Heart right ventricle (tissue), 16 donors: Measurements from ENCODE around the gene BLCAP. TPM values are rescaled to one million over a fixed set of nuclear protein-coding genes. Genes with fewer than 3 reads are reported as not detected.
A peak's percentile ranks its signal among the peaks of the same experiment; 100 is the strongest.

ENCODE experiments used
- ATAC-seq, 8 donors: fragments of 200-7000 bp; cut with Tn5 transposase; one replicate each; pipeline ENCODE4 v1.9.1; 2020; ENCODE audit warnings: mild to moderate bottlenecking in 8 of 8, moderate library complexity in 8 of 8, moderate number of reproducible peaks in 1 of 8
- DNase-seq, 2 donors: peaks; one replicate each; pipeline ENCODE4 v3.0.0-alpha.2; 2020
- H3K27ac ChIP-seq, 10 donors: fragments of 200-600 bp; sonication (generic) in 2 of 10; one replicate each; pipeline versions ENCODE4 v1.5.0 to v1.8.0; 2020 to 2022; ENCODE audit warnings: mild to moderate bottlenecking in 3 of 10
- H3K27me3 ChIP-seq, 7 donors: fragments of 200-600 bp; one replicate each; pipeline ENCODE4 v1.8.0; 2021 to 2022; ENCODE audit warnings: mild to moderate bottlenecking in 2 of 7
- H3K36me3 ChIP-seq, 9 donors: fragments of 200-600 bp; sonication (generic) in 1 of 9; one replicate each; pipeline versions ENCODE4 v1.5.0 to v1.8.0; 2020 to 2022; ENCODE audit warnings: mild to moderate bottlenecking in 2 of 9
- H3K4me1 ChIP-seq, 9 donors: fragments of 200-600 bp; sonication (generic) in 1 of 9; one replicate each; pipeline versions ENCODE4 v1.5.0 to v1.8.0; 2020 to 2022; ENCODE audit warnings: mild to moderate bottlenecking in 4 of 9
- H3K4me3 ChIP-seq, 10 donors: fragments of 200-600 bp; sonication (generic) in 2 of 10; one replicate each; pipeline versions ENCODE4 v1.5.0 to v1.8.0; 2020 to 2022; ENCODE audit warnings: mild to moderate bottlenecking in 7 of 10, moderate library complexity in 2 of 10
- H3K9me3 ChIP-seq, 11 donors: fragments of 200-600 bp in 10 of 11; sonication (generic) in 2 of 11; one replicate each; pipeline versions ENCODE4 v1.5.0 to v1.8.0; 2013 to 2022; ENCODE audit warnings: mild to moderate bottlenecking in 2 of 11, control low read depth in 1 of 11, moderate library complexity in 1 of 11
- WGBS, 2 donors: extraction: QIAGEN DNeasy Blood & Tissue Kit; methylation state at CpG; one replicate each; pipeline ENCODE4 v1.1.7; 2013; ENCODE audit warnings: inconsistent platforms in 1 of 2; 5-methylcytosine and 5-hydroxymethylcytosine counted together
- intact Hi-C, 10 donors: fragments of 100-400 bp; cut with DNase I; formaldehyde crosslinking; loops; one replicate each; pipeline versions ENCODE4 v1.11.1 to v1.14.2; 2022
- polyA plus RNA-seq, 2 donors: library from polyadenylated mRNA; stranded (reverse); fragments of 200-250 nt; gene quantifications; one replicate each; pipeline ENCODE4 v1.2.3, GENCODE V29; 2013
- total RNA-seq, 10 donors: library from RNA; stranded (reverse); fragmentation: NEBNext Ultra II Directional in 3 of 10; extraction: Animal tissue kit (Norgen Biotek cat#: 25700) in 3 of 10; gene quantifications; one replicate each; pipeline versions ENCODE4 v1.2.1 to v1.2.4, GENCODE V29; 2021 to 2023
- TF ChIP-seq, protein P1 (sequence below), 9 donors: fragments of 200-600 bp; sonication (generic) in 2 of 9; IDR thresholded peaks; one replicate each; pipeline versions ENCODE4 v1.5.0 to v1.8.0; 2021 to 2022; ENCODE audit warnings: antibody characterized with exemption in 9 of 9, mild to moderate bottlenecking in 5 of 9, moderate library complexity in 1 of 9
- donor health status: Arrhythmogenic right ventricular cardiomyopathy.
- donor health status: ischemic (EF 13 %, LVEDD 7.1; RV severe dilation, severe dysfunction).
- donor health status: healthy with polysubstance abuse.
- donor health status: DM: no; HTN: yes; CAD: no.
- donor health status: DM: no; HTN: no; CAD: no.
- donor health status: ischemic (EF 25% LVEDD 6.9; RV normal size, moderate dysfunction).
- donor health status: ischemic (EF 25% LVEDD 5.7; RV mildly dilated, moderate dysfunction).
- donor health status: healthy.
- donor health status: DM: yes; HTN: yes; CAD: no.
- donor health status: Ischemic cardiomyopathy.
- donor health status: ischemic (EF 35%, LVEDD 5.7; RV mildly dilated, moderate dysfunction).
- donor health status: nonischemic (EF 11% LVEDD 7.7; RV severe dilation, severe dysfunction).
- donor health status: DM: yes; HTN: yes; CAD: no.
- donor health status: PGD.
- donor health status: ischemic (EF 29% LVEDD 5.4; RV normal size, mild dysfunction).
- donor health status: nonischemic (EF 23%, LVEDD 6.1; RV moderate dilation, normal function).

Gene BLCAP
- total and polyA plus RNA-seq, 12 donors = 66.1 to 106 (median 82.9) TPM

- no peak for DNase-seq
- H3K4me1 ChIP-seq = peaks cover 23 to 66% (median 55%) of the 10 kb centered on the region in 9 donors
These were observed 1.9 kb downstream of the BLCAP start for GRCh38 chr20:37525810-37526209.

GRCh38 chr20:37524859-37525708 is 2.6 kb downstream of the BLCAP start:
- peaks cover 23 to 73% (median 63%) of the 10 kb centered on the region in 9 donors for H3K4me1 ChIP-seq
- H3K36me3 ChIP-seq = peaks cover 0 to 11% (median 0%) of the 10 kb centered on the region in 9 donors
- DNase-seq = no peak
- no peak for ATAC-seq
- no peaks in the 10 kb centered on the region for H3K9me3 ChIP-seq
- H3K4me3 ChIP-seq = peak overlapping the region in 4 of 10 donors; percentile 83 to 99 (median 90)
- WGBS, 2 donors = 53 to 58% methylated on average over 6 of the region's 6 CpGs
- peak overlapping the region in 4 of 10 donors; percentile 40 to 99 (median 95) for H3K27ac ChIP-seq
- intact Hi-C loops = loop anchor here in 3 of 10 donors (5.0 kb wide), 3 partner anchors 118 to 238 kb away; partner anchors contain the start of gene MANBAL (in 2 of the 3)
- TF ChIP-seq, protein P1, sequence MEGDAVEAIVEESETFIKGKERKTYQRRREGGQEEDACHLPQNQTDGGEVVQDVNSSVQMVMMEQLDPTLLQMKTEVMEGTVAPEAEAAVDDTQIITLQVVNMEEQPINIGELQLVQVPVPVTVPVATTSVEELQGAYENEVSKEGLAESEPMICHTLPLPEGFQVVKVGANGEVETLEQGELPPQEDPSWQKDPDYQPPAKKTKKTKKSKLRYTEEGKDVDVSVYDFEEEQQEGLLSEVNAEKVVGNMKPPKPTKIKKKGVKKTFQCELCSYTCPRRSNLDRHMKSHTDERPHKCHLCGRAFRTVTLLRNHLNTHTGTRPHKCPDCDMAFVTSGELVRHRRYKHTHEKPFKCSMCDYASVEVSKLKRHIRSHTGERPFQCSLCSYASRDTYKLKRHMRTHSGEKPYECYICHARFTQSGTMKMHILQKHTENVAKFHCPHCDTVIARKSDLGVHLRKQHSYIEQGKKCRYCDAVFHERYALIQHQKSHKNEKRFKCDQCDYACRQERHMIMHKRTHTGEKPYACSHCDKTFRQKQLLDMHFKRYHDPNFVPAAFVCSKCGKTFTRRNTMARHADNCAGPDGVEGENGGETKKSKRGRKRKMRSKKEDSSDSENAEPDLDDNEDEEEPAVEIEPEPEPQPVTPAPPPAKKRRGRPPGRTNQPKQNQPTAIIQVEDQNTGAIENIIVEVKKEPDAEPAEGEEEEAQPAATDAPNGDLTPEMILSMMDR (IDR thresholded peaks at IDR 0.05) = no peak
- H3K27me3 ChIP-seq = no peaks in the 10 kb centered on the region

More at GRCh38 chr20:37525810-37526209, 1.9 kb downstream of the BLCAP start:
- Histone ChIP-seq H3K36me3 (peaks cover 0 to 7% (median 0%) of the 10 kb centered on the region in 9 donors), H3K27me3 (no peaks in the 10 kb centered on the region), H3K4me3 (peak overlapping the region in 9 of 10 donors; percentile 83 to 99 (median 93)), H3K9me3 (no peaks in the 10 kb centered on the region), H3K27ac (peak overlapping the region in 9 of 10 donors; percentile 23 to 99 (median 96))
- TF ChIP-seq, protein P1 (IDR thresholded peaks at IDR 0.05) = no peak
- no peak for ATAC-seq
- intact Hi-C loops = loop anchor here in 3 of 10 donors (5.0 kb wide), 3 partner anchors 119 to 239 kb away; partner anchors contain the start of gene MANBAL (in 2 of the 3)
- WGBS, 2 donors = 27 to 29% methylated on average over 5 of the region's 5 CpGs

DNA sequence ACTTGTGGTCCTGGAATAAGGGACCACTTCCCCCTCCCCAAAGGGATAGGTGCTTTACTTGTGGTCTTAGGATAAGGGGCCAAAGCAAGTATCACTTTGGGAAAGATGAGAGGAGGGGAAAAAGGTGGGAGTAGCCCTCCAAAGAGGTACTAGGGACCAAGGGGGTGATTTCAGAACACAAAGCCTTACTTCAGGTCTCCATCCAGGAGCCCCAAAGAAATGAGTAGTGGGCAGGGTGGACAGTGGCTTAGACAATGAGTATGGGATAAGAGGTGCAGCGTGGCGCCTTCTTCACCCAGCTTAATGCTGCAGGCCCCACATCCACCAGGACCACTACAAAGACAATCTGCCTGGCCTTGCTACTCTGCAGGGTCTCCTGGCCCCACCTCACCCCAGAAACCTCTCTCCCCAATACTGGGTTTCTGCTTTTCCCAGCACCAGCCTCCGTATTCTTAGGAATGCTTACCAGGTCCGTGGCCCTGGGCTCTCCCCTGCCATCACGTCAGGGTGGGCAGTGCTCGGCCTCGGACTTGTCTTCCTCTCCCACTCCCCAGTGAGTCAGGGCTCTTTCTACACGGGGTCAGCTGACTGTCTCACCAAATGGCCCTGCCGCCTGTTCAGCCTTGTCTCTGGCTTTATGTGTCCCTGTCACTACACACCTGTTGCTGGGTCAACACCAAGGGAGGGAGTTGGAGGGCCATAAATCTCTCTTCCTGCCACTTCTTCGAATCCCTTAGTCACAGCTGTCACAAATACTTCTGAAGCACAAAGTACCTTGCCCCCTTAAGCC is 3.6 kb downstream of the BLCAP start:
- Histone ChIP-seq H3K4me3 (no peak overlapping the region), H3K9me3 (no peaks in the 10 kb centered on the region), H3K4me1 (peaks cover 26 to 83% (median 72%) of the 10 kb centered on the region in 9 donors), H3K27me3 (no peaks in the 10 kb centered on the region), H3K36me3 (peaks cover 0 to 11% (median 0%) of the 10 kb centered on the region in 9 donors), H3K27ac (peak overlapping the region in 1 of 10 donors; percentile 40)
- DNase-seq = no peak
- ATAC-seq = no peak
- TF ChIP-seq, protein P1 (IDR thresholded peaks at IDR 0.05) = no peak
- WGBS, 2 donors = 67% methylated on average over 10 of the region's 10 CpGs
- intact Hi-C loops = no loop called here

GRCh38 chr20:37523012-37523391 is 4.7 kb downstream of the BLCAP start:
- Histone ChIP-seq H3K36me3 (peaks cover 0 to 22% (median 8%) of the 10 kb centered on the region in 9 donors), H3K27me3 (no peaks in the 10 kb centered on the region), H3K4me1 (peaks cover 29 to 88% (median 75%) of the 10 kb centered on the region in 9 donors), H3K4me3 (peak overlapping the region in 1 of 10 donors; percentile 14), H3K9me3 (no peaks in the 10 kb centered on the region), H3K27ac (peak overlapping the region in 1 of 10 donors; percentile 38)
- WGBS, 2 donors = 74 to 75% methylated on average over 13 of the region's 13 CpGs
- TF ChIP-seq, protein P1 (IDR thresholded peaks at IDR 0.05) = no peak
- no peak for ATAC-seq
- no peak for DNase-seq
- intact Hi-C loops = no loop called here
